ENCODE data around the gene ZBTB16. TPM values are rescaled to one million over a fixed set of nuclear protein-coding genes. Genes with fewer than 3 reads are reported as not detected.

The ZBTB16 gene
- total and polyA plus RNA-seq, 7 donors = 9.9 to 197 (median 99.5) TPM

GRCh38 chr11:114182471-114183043 lies 123.0 kb downstream of the ZBTB16 start:
- WGBS, 2 donors = 89 to 93% methylated on average over 11 of the region's 11 CpGs
- Histone ChIP-seq H3K9me3 (no peaks in the 10 kb centered on the region), H3K36me3 (peaks cover 8 to 18% (median 10%) of the 10 kb centered on the region in 4 donors), H3K27ac (peak overlapping the region; percentile 94 to 99 (median 97)), H3K4me3 (no peak overlapping the region), H3K27me3 (no peaks in the 10 kb centered on the region), H3K4me1 (peaks cover 0 to 84% (median 77%) of the 10 kb centered on the region in 4 donors)
- intact Hi-C loops (cut with DNase I) = loop anchor here (5.0 kb wide), 1 partner anchor 75 kb away; no protein-coding TSS in a partner anchor
- no peak for DNase-seq
- TF ChIP-seq EP300 (IDR thresholded peaks at IDR 0.05) (peak in 1 of 4 donors; percentile 77), POLR2AphosphoS5 (IDR thresholded peaks at IDR 0.05) (peak in 3 of 4 donors; percentile 19 to 42 (median 31)), POLR2A (IDR thresholded peaks at IDR 0.05) (no peak), CTCF (IDR thresholded peaks at IDR 0.05) (no peak)

- WGBS, 2 donors = 57 to 84% methylated on average over 15 of the region's 15 CpGs
- peak; percentile 93 for DNase-seq
- Histone ChIP-seq H3K27me3 (no peaks in the 10 kb centered on the region), H3K27ac (peak overlapping the region; percentile 94 to 99 (median 97)), H3K9me3 (no peaks in the 10 kb centered on the region), H3K36me3 (peaks cover 13 to 23% (median 15%) of the 10 kb centered on the region in 4 donors), H3K4me3 (no peak overlapping the region), H3K4me1 (peaks cover 0 to 81% (median 75%) of the 10 kb centered on the region in 4 donors)
- intact Hi-C loops (cut with DNase I) = loop anchor here (5.0 kb wide), 1 partner anchor 74 kb away; no protein-coding TSS in a partner anchor
- TF ChIP-seq CTCF (IDR thresholded peaks at IDR 0.05) (no peak), EP300 (IDR thresholded peaks at IDR 0.05) (peak in 2 of 4 donors; percentile 40 to 48), POLR2A (IDR thresholded peaks at IDR 0.05) (no peak), POLR2AphosphoS5 (IDR thresholded peaks at IDR 0.05) (peak; percentile 21 to 68 (median 33))
These were observed 123.6 kb downstream of the ZBTB16 start for GRCh38 chr11:114183044-114183511.

GRCh38 chr11:114185436-114185835 lies 125.9 kb downstream of the ZBTB16 start:
- Histone ChIP-seq H3K4me3 (no peak overlapping the region), H3K36me3 (peaks cover 14 to 41% (median 26%) of the 10 kb centered on the region in 4 donors), H3K4me1 (peaks cover 0 to 73% (median 67%) of the 10 kb centered on the region in 4 donors), H3K27me3 (no peaks in the 10 kb centered on the region), H3K27ac (peak overlapping the region; percentile 8 to 99 (median 64)), H3K9me3 (no peaks in the 10 kb centered on the region)
- intact Hi-C loops (cut with DNase I) = no loop called here
- WGBS, 2 donors = 86 to 95% methylated on average over 6 of the region's 6 CpGs
- no peak for DNase-seq
- TF ChIP-seq CTCF (IDR thresholded peaks at IDR 0.05) (no peak), POLR2AphosphoS5 (IDR thresholded peaks at IDR 0.05) (peak in 1 of 4 donors; percentile 6)

- no peaks in the 10 kb centered on the region for H3K27me3 ChIP-seq
- WGBS, 2 donors = 79 to 90% methylated on average over 7 of the region's 7 CpGs
- TF ChIP-seq CTCF (IDR thresholded peaks at IDR 0.05) = no peak
- no peak for TF ChIP-seq POLR2AphosphoS5 (IDR thresholded peaks at IDR 0.05)
- no peak for TF ChIP-seq POLR2A (IDR thresholded peaks at IDR 0.05)
- TF ChIP-seq EP300 (IDR thresholded peaks at IDR 0.05) = no peak
- peak overlapping the region in 3 of 4 donors; percentile 27 to 94 (median 44) for H3K27ac ChIP-seq
- H3K9me3 ChIP-seq = no peaks in the 10 kb centered on the region
- no peak overlapping the region for H3K4me3 ChIP-seq
- H3K36me3 ChIP-seq = peaks cover 20 to 57% (median 32%) of the 10 kb centered on the region in 4 donors
- peaks cover 0 to 56% (median 51%) of the 10 kb centered on the region in 4 donors for H3K4me1 ChIP-seq
- DNase-seq = no peak
- intact Hi-C loops (cut with DNase I) = no loop called here
These were observed 127.7 kb downstream of the ZBTB16 start for GRCh38 chr11:114187173-114187572.

Measured in sigmoid colon (tissue), 7 donors.